A549 (cell line): Measurements from ENCODE around the gene SND1. TPM values are rescaled to one million over a fixed set of nuclear protein-coding genes. Genes with fewer than 3 reads are reported as not detected.

ENCODE experiments used
- ATAC-seq, 2 experiments: fragments of 200-7000 bp in 1 of 2; fragments of >200 bp in 1 of 2; cut with Nextera tagmentation in 1 of 2; cut with Tn5 transposase in 1 of 2; 3 replicates each; pipeline versions ENCODE4 v1.8.0 to v1.9.1; 2018 to 2020; ENCODE audit warnings: mild to moderate bottlenecking in 1 of 2, moderate library complexity in 1 of 2
- CTCF ChIA-PET: fragments of 300-600 bp; sonication (Branson Sonifier 250); formaldehyde crosslinking; extraction: SDS; loops from one replicate; lab custom pipeline; 2021; ENCODE audit warnings: antibody characterized with exemption, inconsistent platforms; lab: Yijun Ruan, JAX
- POLR2A ChIA-PET: fragments of 350-600 bp; formaldehyde crosslinking; extraction: SDS; loops from one replicate; lab custom pipeline; 2021; ENCODE audit warnings: antibody characterized with exemption, inconsistent platforms; lab: Yijun Ruan, JAX
- DNase-seq, 2 experiments: peaks; one replicate each; pipeline versions ENCODE4 v3.0.0 to v3.0.0-alpha.2; 2011 to 2016; ENCODE audit warnings: low read depth in 1 of 2, low spot score in 1 of 2
- FAIRE-seq: peaks from 2 replicates; lab custom pipeline; 2011; peaks lifted over from hg19 to GRCh38; lab: Jason Lieb, UNC
- H3K27ac ChIP-seq, 2 experiments: fragments of >200 bp; sonication (Bioruptor Twin); formaldehyde crosslinking; 3 replicates each; pipeline ENCODE4 v1.5.1; 2016 to 2017
- H3K4me1 ChIP-seq: fragments of >200 bp; sonication (Bioruptor Twin); formaldehyde crosslinking; 3 replicates; pipeline ENCODE4 v1.6.1; 2016
- H3K4me2 ChIP-seq: fragments of >200 bp; sonication (Bioruptor Twin); formaldehyde crosslinking; 3 replicates; pipeline ENCODE4 v1.6.1; 2016
- H3K4me3 ChIP-seq: fragments of >200 bp; sonication (Bioruptor Twin); formaldehyde crosslinking; 3 replicates; pipeline ENCODE4 v1.5.1; 2016
- H3K9me3 ChIP-seq: fragments of >200 bp; sonication (Bioruptor Twin); formaldehyde crosslinking; 3 replicates; pipeline ENCODE4 v1.6.1; 2016
- ATOH8 ChIP-seq: fragments of 250-450 bp; sonication (Bioruptor Pico); IDR thresholded peaks from 2 replicates; pipeline ENCODE4 v1.5.0; 2020; ENCODE audit warnings: low read depth, mild to moderate bottlenecking, moderate library complexity
- CBX2 ChIP-seq: fragments of 200-600 bp; sonication (generic); IDR thresholded peaks from 2 replicates; pipeline ENCODE4 v1.6.1; 2016; ENCODE audit warnings: low read depth, mild to moderate bottlenecking, borderline replicate concordance
- E2F6 ChIP-seq: IDR thresholded peaks from 2 replicates; pipeline ENCODE4 v1.6.1; 2012; ENCODE audit warnings: low read depth, borderline replicate concordance
- EHF ChIP-seq: fragments of 250-450 bp; sonication (Bioruptor Pico); IDR thresholded peaks from 2 replicates; pipeline ENCODE4 v1.5.0; 2020; ENCODE audit warnings: mild to moderate bottlenecking
- EHMT2 ChIP-seq: fragments of 200-600 bp; sonication (generic); IDR thresholded peaks from 2 replicates; pipeline ENCODE4 v1.6.1; 2016; ENCODE audit warnings: antibody characterized with exemption, low read depth, mild to moderate bottlenecking, moderate library complexity
- EP300 ChIP-seq, 2 experiments: fragments of >200 bp; sonication (Bioruptor Twin); formaldehyde crosslinking; IDR thresholded peaks; 2 replicates in 1 of 2; 3 replicates in 1 of 2; pipeline ENCODE4 v1.6.1; 2016 to 2017
- ESRRA ChIP-seq: fragments of 150-350 bp; IDR thresholded peaks from 2 replicates; pipeline ENCODE4 v1.6.1; 2014; ENCODE audit warnings: mild to moderate bottlenecking, low read length, borderline replicate concordance
- FOSL2 ChIP-seq, 2 experiments: fragments of 450-650 bp in 1 of 2; fragments of >200 bp in 1 of 2; sonication (Bioruptor Twin) in 1 of 2; formaldehyde crosslinking; IDR thresholded peaks; 2 replicates each; pipeline versions ENCODE4 v1.5.0 to v1.6.1; 2016 to 2020; ENCODE audit warnings: mild to moderate bottlenecking in 1 of 2, moderate library complexity in 1 of 2
- HES2 ChIP-seq: fragments of >200 bp; sonication (Bioruptor Twin); formaldehyde crosslinking; IDR thresholded peaks from 2 replicates; pipeline ENCODE4 v1.6.1; 2016
- HOXB5 ChIP-seq: fragments of 250-450 bp; sonication (Bioruptor Pico); IDR thresholded peaks from 2 replicates; pipeline ENCODE4 v1.5.0; 2020; ENCODE audit warnings: mild to moderate bottlenecking, moderate library complexity
- JUN ChIP-seq, 2 experiments: fragments of >200 bp; sonication (Bioruptor Twin); formaldehyde crosslinking; IDR thresholded peaks; 2 replicates in 1 of 2; 3 replicates in 1 of 2; pipeline ENCODE4 v1.6.1; 2016 to 2017
- MAX ChIP-seq: IDR thresholded peaks from 2 replicates; pipeline ENCODE4 v1.6.1; 2012
- MYC ChIP-seq: IDR thresholded peaks from 2 replicates; pipeline ENCODE4 v1.6.1; 2012; ENCODE audit warnings: mild to moderate bottlenecking, inconsistent platforms, low read length, improper control_type of control experiment, borderline replicate concordance
- NPAS2 ChIP-seq: fragments of 250-450 bp; sonication (Bioruptor Pico); IDR thresholded peaks from 2 replicates; pipeline ENCODE4 v1.8.0; 2022; ENCODE audit warnings: mild to moderate bottlenecking, moderate library complexity, borderline replicate concordance
- NR3C1 ChIP-seq: fragments of >200 bp; sonication (Bioruptor Twin); formaldehyde crosslinking; IDR thresholded peaks from 3 replicates; pipeline ENCODE4 v1.6.1; 2017
- PBX3 ChIP-seq: IDR thresholded peaks from 2 replicates; pipeline ENCODE4 v1.6.1; 2012
- PHF8 ChIP-seq: fragments of 200-600 bp; sonication (generic); IDR thresholded peaks from 2 replicates; pipeline ENCODE4 v1.6.1; 2016; ENCODE audit warnings: low read depth, mild to moderate bottlenecking, antibody characterized with exemption, moderate library complexity, borderline replicate concordance
- RAD21 ChIP-seq, 2 experiments: fragments of >200 bp in 1 of 2; sonication (Bioruptor Twin) in 1 of 2; formaldehyde crosslinking in 1 of 2; IDR thresholded peaks in 1 of 2; conservative IDR thresholded peaks in 1 of 2; 2 replicates in 1 of 2; 3 replicates in 1 of 2; pipeline ENCODE4 v1.6.1; 2012 to 2018; ENCODE audit warnings: inconsistent platforms in 1 of 2
- RARB ChIP-seq: fragments of 250-450 bp; sonication (Bioruptor Pico); IDR thresholded peaks from 2 replicates; pipeline ENCODE4 v1.8.0; 2021; ENCODE audit warnings: mild to moderate bottlenecking, moderate library complexity
- RCOR1 ChIP-seq: fragments of 150-350 bp; IDR thresholded peaks from 2 replicates; pipeline ENCODE4 v1.6.1; 2014; ENCODE audit warnings: antibody characterized with exemption, low read length, low read depth
- REST ChIP-seq: fragments of 200-600 bp; sonication (generic); IDR thresholded peaks from 2 replicates; pipeline ENCODE4 v1.6.1; 2016; ENCODE audit warnings: antibody characterized with exemption, mild to moderate bottlenecking, moderate library complexity
- SREBF2 ChIP-seq: fragments of 450-650 bp; IDR thresholded peaks from 2 replicates; pipeline ENCODE4 v1.6.1; 2014; ENCODE audit warnings: mild to moderate bottlenecking, moderate library complexity
- WGBS: methylation state at CpG from one replicate; pipeline ENCODE4 v1.1.6; 2017; ENCODE audit errors: missing lambda C conversion rate; 5-methylcytosine and 5-hydroxymethylcytosine counted together
- polyA plus RNA-seq, 4 experiments: library from polyadenylated mRNA; depleted of rRNA in 3 of 4; stranded (reverse); fragments of >200 nt; fragmentation: RNase III in 1 of 4; extraction: RNeasy Plus Mini Kit Qiagen cat#74134 plus additional on column Dnase treatment in 1 of 4; gene quantifications; 2 replicates in 3 of 4; 3 replicates in 1 of 4; pipeline ENCODE4 v1.2.3, GENCODE V29; 2011 to 2017

The SND1 gene
- polyA plus RNA-seq, 2 of the 4 experiments (the other 2 are of a cell fraction) = 102 to 138 TPM

- ChIA-PET CTCF (interaction anchor here (1.1 to 1.6 kb wide), 2 partner anchors 8 to 59 kb away, joined by 3 to 8 read pairs; no protein-coding TSS in a partner anchor), POLR2A (no interaction called here)
- no peak for ATAC-seq
- no peak overlapping the region for H3K4me3 ChIP-seq
- FAIRE-seq = no peak
- no peak for DNase-seq
- WGBS = 94% methylated on average over 7 of the region's 8 CpGs
- no peaks in the 10 kb centered on the region for H3K9me3 ChIP-seq
- no peak for TF ChIP-seq ATOH8
- no peak for TF ChIP-seq RCOR1
- no peak for TF ChIP-seq MAX
- no peak for TF ChIP-seq E2F6
- no peak for TF ChIP-seq PBX3
- TF ChIP-seq HES2 = no peak
- TF ChIP-seq ESRRA = no peak
- no peak for TF ChIP-seq SREBF2
- no peak for TF ChIP-seq REST
- TF ChIP-seq PHF8 = no peak
- H3K4me2 ChIP-seq = no peak overlapping the region
- no peaks in the 10 kb centered on the region for H3K4me1 ChIP-seq
- no peak overlapping the region for H3K27ac ChIP-seq
Observed at GRCh38 chr7:128076196-128076795, 424.3 kb downstream of the SND1 start.

- no peaks in the 10 kb centered on the region for H3K4me1 ChIP-seq
- H3K4me3 ChIP-seq = no peak overlapping the region
- TF ChIP-seq EHF (CRISPR knock-in tag) (no peak), MAX (no peak), RAD21 (conservative IDR thresholded peaks at IDR 0.05 in 1 of 2, IDR thresholded peaks at IDR 0.05 in 1 of 2) (no peak), FOSL2 (IDR thresholded peaks at IDR 0.05) (no peak), FOSL2 (CRISPR knock-in tag; IDR thresholded peaks at IDR 0.05) (no peak), NR3C1 (no peak), ESRRA (no peak), MYC (no peak), EP300 (IDR thresholded peaks at IDR 0.05) (no peak), EHMT2 (no peak), CBX2 (no peak), HOXB5 (CRISPR knock-in tag) (no peak), JUN (IDR thresholded peaks at IDR 0.05) (no peak), RARB (CRISPR knock-in tag) (no peak), NPAS2 (no peak)
- DNase-seq (no peak), FAIRE-seq (no peak), ATAC-seq (no peak)
- CTCF ChIA-PET = interaction anchor here (1.1 to 1.6 kb wide), 3 partner anchors 9 to 59 kb away, joined by 3 to 8 read pairs (median 3); no protein-coding TSS in a partner anchor
- POLR2A ChIA-PET = no interaction called here
- no peak overlapping the region for H3K4me2 ChIP-seq
- WGBS = 93% methylated on average over 7 of the region's 7 CpGs
- H3K27ac ChIP-seq = no peak overlapping the region
- H3K9me3 ChIP-seq = no peaks in the 10 kb centered on the region
Observed at GRCh38 chr7:128076796-128077271, 424.8 kb downstream of the SND1 start.
